Natural killer cell treated with Interleukin-12 subunit alpha and Interleukin-12 subunit beta and Interleukin-15 and Interleukin-18, amount 100 ng/mL, for 72 hours (primary cell): ENCODE measurements around the gene KCNT2. TPM values are rescaled to one million over a fixed set of nuclear protein-coding genes. Genes with fewer than 3 reads are reported as not detected.
"Not testable (repeated sequence)": the region's sequence is repeated elsewhere in the genome, so short reads cannot be mapped to it uniquely, and the experiment has no call there.

Experiments
- ATAC-seq, 2 donors: fragments of 150-1000 bp; cut with Tn5 transposase in 1 of 2; sonication (Bioruptor Pico), chemical (Tn5 transposase) in 1 of 2; 2 replicates each; pipeline ENCODE4 v1.10.0; 2021
- DNase-seq: peaks from one replicate; pipeline ENCODE4 v3.0.0; 2022; ENCODE audit warnings: low spot score
- H3K27ac Mint-ChIP-seq, 2 donors: 1 replicate in 1 of 2; 2 replicates in 1 of 2; pipeline ENCODE4 v1.8.0; 2022; ENCODE audit warnings: mixed read lengths in 2 of 2, mild to moderate bottlenecking in 1 of 2, moderate library complexity in 1 of 2
- H3K27me3 Mint-ChIP-seq, 2 donors: 1 replicate in 1 of 2; 2 replicates in 1 of 2; pipeline ENCODE4 v1.8.0; 2022; ENCODE audit warnings: mixed read lengths in 2 of 2
- H3K36me3 Mint-ChIP-seq: one replicate; pipeline ENCODE4 v1.8.0; 2022; ENCODE audit warnings: mixed read lengths
- H3K4me1 Mint-ChIP-seq, 2 donors: 1 replicate in 1 of 2; 2 replicates in 1 of 2; pipeline ENCODE4 v1.8.0; 2022; ENCODE audit warnings: low read depth in 2 of 2, mixed read lengths in 2 of 2, mild to moderate bottlenecking in 1 of 2
- H3K4me3 Mint-ChIP-seq: one replicate; pipeline ENCODE4 v1.8.0; 2022; ENCODE audit warnings: mixed read lengths
- H3K9me3 Mint-ChIP-seq: 2 replicates; pipeline ENCODE4 v1.8.0; 2022; ENCODE audit warnings: mixed read lengths
- total RNA-seq, 2 donors: library from RNA; stranded (reverse); gene quantifications; one replicate each; pipeline ENCODE4 v1.2.3, GENCODE V29; 2022

Gene KCNT2
- total RNA-seq, 2 donors from 2014 or later: not detected

DNA sequence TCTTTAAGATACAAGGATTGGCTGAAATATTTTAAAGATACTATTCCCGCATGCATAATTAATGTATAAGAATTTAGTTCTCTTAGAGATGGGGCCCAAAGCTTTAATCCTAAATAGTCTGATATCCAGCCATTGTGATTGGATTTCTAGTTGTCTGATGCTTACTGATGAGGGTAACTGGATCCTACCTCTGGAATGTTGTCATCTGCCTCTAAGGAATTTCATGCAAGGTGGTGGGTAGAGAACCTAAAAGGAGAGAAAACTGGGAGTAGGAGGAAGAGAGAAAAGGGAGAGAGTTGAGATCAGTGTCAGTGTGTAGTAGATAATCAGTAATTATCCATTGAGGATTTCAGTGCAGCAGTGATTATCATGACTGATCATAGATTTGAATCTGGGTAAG lies 295.5 kb downstream of the KCNT2 start:
- peaks cover 7% of the 10 kb centered on the region for H3K9me3 Mint-ChIP-seq
- H3K27me3 Mint-ChIP-seq: no peaks in the 10 kb centered on the region
- H3K36me3 Mint-ChIP-seq: no peaks in the 10 kb centered on the region
- H3K4me3 Mint-ChIP-seq: no peak overlapping the region
- DNase-seq (no peak), ATAC-seq (no peak)
- no peak overlapping the region for H3K27ac Mint-ChIP-seq
- H3K4me1 Mint-ChIP-seq: no peaks in the 10 kb centered on the region

DNA sequence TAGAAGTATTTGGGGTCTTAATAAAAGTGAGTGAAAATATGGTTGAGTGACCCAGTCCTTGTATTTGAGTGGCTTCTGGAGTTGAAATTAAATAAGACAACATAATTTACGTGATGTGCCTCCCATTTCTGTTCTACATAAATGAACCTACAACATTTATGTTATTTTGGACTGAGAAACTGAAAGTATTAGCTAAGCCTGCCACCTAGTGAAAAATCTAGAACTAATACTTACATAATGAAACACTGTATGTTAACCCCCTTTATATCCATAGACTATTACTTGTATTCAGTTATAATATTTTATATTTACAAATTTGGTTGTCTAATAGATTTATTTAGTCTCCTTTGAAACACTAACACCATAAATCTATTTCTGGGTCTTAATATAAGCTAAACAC lies 298.9 kb downstream of the KCNT2 start:
- no peaks in the 10 kb centered on the region for H3K4me1 Mint-ChIP-seq
- no peak overlapping the region for H3K4me3 Mint-ChIP-seq

DNA sequence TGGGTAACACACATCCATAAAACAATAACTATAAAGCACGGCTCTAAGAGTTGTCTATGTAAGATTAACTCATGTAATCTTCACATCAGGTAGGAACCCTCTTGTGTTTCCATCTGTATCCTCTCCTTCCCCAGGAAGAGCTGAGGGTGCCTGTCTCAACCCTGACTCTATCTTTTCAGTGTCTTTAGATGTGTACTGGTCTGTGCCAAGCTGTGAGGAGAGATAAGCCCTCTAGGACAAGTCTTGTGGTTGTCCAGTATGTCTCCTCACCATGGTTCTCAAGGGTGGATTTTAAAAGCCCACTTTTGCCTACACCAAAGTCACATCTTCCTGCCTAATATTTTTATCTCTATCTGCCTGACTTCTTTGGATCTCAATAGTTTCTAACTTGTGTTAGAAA lies 300.1 kb downstream of the KCNT2 start:
- DNase-seq (no peak), ATAC-seq (no peak)
- peaks cover 7% of the 10 kb centered on the region for H3K9me3 Mint-ChIP-seq
- H3K4me1 Mint-ChIP-seq: no peaks in the 10 kb centered on the region
- no peaks in the 10 kb centered on the region for H3K27me3 Mint-ChIP-seq
- no peak overlapping the region for H3K4me3 Mint-ChIP-seq
- no peaks in the 10 kb centered on the region for H3K36me3 Mint-ChIP-seq
- H3K27ac Mint-ChIP-seq: no peak overlapping the region

More for the DNA sequence above, 298.9 kb downstream of the KCNT2 start:
- H3K27ac Mint-ChIP-seq: no peak overlapping the region
- H3K27me3 Mint-ChIP-seq: no peaks in the 10 kb centered on the region
- DNase-seq: no peak
- no peaks in the 10 kb centered on the region for H3K36me3 Mint-ChIP-seq
- ATAC-seq: no peak
- H3K9me3 Mint-ChIP-seq: peaks cover 7% of the 10 kb centered on the region

DNA sequence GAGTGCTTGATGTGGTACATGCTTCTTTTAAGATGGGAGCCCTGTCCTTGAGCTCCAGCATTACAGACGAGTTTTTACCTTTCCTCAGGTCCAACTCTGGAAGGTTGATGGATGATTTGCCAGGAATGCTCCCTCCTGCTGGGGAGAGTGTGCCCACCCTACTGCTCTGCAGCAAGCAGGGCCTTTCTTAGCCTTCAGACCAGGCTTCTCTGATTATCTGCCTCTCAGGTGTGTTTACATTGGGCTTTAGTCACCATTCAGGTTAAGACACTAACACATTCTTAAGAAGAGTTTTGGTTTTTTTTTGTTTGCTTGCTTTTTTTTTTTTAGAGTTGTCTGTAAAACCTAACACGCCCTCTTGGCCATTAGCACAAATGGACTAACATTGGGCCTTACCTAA lies 301.8 kb downstream of the KCNT2 start:
- DNase-seq: no peak
- H3K27ac Mint-ChIP-seq: no peak overlapping the region
- no peaks in the 10 kb centered on the region for H3K27me3 Mint-ChIP-seq
- no peaks in the 10 kb centered on the region for H3K36me3 Mint-ChIP-seq
- no peaks in the 10 kb centered on the region for H3K4me1 Mint-ChIP-seq
- H3K4me3 Mint-ChIP-seq: no peak overlapping the region
- peaks cover 3% of the 10 kb centered on the region for H3K9me3 Mint-ChIP-seq
- ATAC-seq: no peak

DNA sequence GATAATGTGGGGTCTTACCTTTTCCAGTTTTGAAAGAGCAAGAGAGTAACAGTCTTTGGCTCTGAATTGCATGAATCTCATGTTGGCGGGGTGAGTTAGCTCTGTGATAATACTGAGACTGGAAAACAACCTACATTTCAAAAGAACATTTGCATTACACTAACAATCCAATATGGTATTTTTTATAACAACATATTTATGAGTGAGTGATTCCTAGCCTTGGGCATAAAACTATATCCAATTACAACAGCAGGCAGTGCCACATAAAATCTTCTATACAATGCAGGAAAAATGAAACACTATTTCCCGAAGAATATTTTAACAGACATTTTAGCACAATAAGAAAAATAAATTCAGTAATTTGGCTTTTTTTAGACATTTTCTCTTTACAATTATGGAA lies 303.0 kb downstream of the KCNT2 start:
- Mint-ChIP-seq H3K4me1 (no peaks in the 10 kb centered on the region), H3K36me3 (no peaks in the 10 kb centered on the region), H3K27me3 (no peaks in the 10 kb centered on the region), H3K27ac (no peak overlapping the region), H3K9me3 (peaks cover 3% of the 10 kb centered on the region), H3K4me3 (no peak overlapping the region)
- no peak for DNase-seq
- no peak for ATAC-seq

DNA sequence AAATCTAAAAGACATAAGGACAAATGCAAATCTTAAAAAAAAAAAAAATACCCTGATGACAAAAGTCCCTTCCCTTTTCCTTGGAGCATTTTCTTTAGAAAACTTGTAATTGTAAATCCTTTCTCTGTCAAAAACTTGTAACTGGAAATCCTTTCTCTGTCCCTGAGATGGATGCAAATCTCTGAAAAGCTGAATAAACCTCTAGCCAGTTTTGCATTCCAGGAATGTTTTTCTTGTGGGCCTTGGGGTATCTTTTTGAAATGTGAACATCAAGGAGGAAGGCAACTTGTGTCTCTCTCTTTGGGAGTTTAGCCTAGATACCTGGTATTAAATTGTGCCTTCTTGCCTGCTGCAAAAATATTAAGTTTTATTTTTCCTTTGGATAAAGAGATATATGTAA lies 305.3 kb downstream of the KCNT2 start:
- no peaks in the 10 kb centered on the region for H3K27me3 Mint-ChIP-seq
- H3K36me3 Mint-ChIP-seq: no peaks in the 10 kb centered on the region
- no peak overlapping the region for H3K4me3 Mint-ChIP-seq
- DNase-seq (no peak), ATAC-seq (no peak)
- no peak overlapping the region for H3K27ac Mint-ChIP-seq
- H3K4me1 Mint-ChIP-seq: no peaks in the 10 kb centered on the region
- peaks cover under 1% of the 10 kb centered on the region for H3K9me3 Mint-ChIP-seq

DNA sequence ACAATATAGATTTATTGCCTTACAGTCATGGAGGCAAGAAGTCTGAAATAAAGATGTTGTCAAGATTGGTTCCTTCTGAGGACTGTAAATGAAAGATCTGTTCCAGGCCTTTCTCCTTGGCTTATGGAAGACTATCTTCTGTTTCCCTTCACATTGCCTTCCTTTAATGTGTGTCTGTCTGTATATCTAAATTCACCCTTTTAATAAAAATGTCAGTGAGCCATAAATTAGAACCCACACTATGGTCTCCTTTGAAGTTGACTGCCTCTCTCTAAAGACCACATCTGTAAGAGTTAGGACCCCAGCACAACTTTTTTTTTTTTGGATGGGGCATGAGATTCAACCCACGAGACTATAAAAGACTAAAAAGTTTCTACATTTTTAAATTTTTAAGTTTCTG lies 305.8 kb downstream of the KCNT2 start:
- H3K27me3 Mint-ChIP-seq: no peaks in the 10 kb centered on the region
- H3K9me3 Mint-ChIP-seq: no peaks in the 10 kb centered on the region
- ATAC-seq (no peak), DNase-seq (no peak)
- H3K4me3 Mint-ChIP-seq: no peak overlapping the region
- H3K4me1 Mint-ChIP-seq: no peaks in the 10 kb centered on the region
- no peaks in the 10 kb centered on the region for H3K36me3 Mint-ChIP-seq
- no peak overlapping the region for H3K27ac Mint-ChIP-seq

DNA sequence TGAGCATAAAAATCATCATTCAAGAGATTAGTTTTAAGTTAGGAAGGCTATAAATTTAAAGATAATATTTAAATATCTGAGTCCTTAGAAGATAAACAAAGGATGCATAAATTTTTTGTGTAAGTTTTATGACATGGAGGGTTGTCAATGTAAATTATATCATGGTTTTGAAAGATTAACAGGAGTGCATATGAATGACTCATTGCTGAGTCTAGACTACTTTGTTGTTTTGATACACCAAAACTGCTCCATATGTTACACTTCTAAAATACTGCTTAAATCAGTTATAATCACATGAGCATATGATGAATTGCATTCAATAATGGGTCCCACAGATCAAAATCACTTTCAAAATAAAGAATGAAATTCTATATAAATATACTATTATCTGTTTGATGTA lies 312.5 kb downstream of the KCNT2 start:
- H3K27me3 Mint-ChIP-seq: no peaks in the 10 kb centered on the region
- DNase-seq (no peak), ATAC-seq (no peak)
- no peak overlapping the region for H3K4me3 Mint-ChIP-seq
- no peak overlapping the region for H3K27ac Mint-ChIP-seq
- no peaks in the 10 kb centered on the region for H3K36me3 Mint-ChIP-seq
- H3K9me3 Mint-ChIP-seq: peaks cover 6% of the 10 kb centered on the region
- H3K4me1 Mint-ChIP-seq: no peaks in the 10 kb centered on the region

DNA sequence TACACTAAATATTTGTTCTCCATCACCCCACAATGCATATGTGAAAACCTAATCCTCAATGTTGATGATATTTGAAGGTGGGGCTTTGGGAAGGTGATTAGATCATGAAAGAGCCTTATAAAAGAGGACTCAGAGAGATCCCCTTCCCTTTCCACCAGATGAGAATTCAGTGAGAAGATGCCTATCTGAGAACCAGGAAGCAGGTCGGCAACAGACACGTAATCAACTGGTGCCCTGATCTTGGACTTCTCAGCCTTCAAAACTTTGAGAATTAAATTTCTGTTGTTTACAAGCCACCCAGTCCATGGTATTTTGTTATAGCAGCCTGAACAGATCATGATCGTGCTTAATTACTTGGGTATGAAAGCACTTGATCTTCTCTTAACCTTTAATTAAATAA lies 329.4 kb downstream of the KCNT2 start:
- DNase-seq (no peak), ATAC-seq (no peak)
- no peak overlapping the region for H3K4me3 Mint-ChIP-seq
- no peaks in the 10 kb centered on the region for H3K36me3 Mint-ChIP-seq
- no peaks in the 10 kb centered on the region for H3K4me1 Mint-ChIP-seq
- no peaks in the 10 kb centered on the region for H3K9me3 Mint-ChIP-seq
- no peak overlapping the region for H3K27ac Mint-ChIP-seq
- no peaks in the 10 kb centered on the region for H3K27me3 Mint-ChIP-seq

DNA sequence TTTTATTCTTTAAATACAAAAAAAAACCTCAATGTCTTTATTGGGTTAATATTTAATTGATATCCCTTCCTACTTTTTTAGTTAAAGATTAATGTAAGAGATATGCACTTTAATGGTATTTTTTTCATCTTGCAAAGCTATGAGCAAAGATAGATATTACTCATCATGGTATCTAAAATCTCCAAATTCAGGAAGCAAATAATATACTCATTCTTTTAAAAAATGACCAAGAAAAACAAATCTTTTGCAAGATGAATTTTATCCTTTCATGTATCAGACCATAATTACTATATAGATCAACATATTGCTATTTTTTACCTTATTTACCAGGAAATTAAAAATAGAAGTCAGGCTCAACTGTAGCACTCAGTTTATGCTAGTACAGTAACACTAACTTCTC lies 330.4 kb downstream of the KCNT2 start:
- Mint-ChIP-seq H3K4me1 (no peaks in the 10 kb centered on the region), H3K4me3 (no peak overlapping the region), H3K9me3 (no peaks in the 10 kb centered on the region), H3K27ac (no peak overlapping the region), H3K27me3 (no peaks in the 10 kb centered on the region), H3K36me3 (no peaks in the 10 kb centered on the region)
- no peak for DNase-seq
- ATAC-seq: no peak

DNA sequence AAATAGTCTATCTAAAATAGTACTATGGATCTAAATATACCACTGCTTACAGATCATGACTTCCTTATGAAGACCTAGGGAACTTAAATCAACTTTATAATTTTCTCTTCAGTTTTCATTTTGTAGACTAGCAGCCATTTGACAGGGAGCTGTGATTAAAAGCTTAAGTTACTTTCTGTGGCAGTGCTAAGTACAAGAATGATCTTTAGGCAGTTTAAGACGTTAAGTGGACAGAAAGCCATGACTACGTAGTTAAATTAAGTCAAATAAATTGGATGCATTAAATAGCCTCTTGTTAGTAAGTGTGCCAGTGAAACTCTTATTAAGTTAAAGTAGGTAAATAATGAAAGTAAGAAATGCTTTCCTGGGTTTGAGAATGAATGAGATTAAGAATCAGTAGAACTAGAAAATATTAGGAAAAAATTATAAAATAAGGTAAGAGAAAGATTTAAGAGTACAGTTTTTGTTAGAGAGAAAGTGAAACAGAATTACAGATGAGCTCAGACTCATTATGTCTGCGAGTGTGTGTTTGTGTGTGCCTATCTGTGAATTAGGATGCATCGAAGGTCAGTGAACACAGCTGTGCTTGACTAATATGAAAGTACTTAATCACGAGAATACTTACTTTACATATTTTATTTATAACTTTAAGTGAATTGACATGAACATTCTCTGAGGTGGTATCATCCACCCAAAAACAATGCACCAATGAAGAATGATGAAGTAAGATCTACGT lies 336.9 kb downstream of the KCNT2 start:
- H3K27ac Mint-ChIP-seq: no peak overlapping the region

DNA sequence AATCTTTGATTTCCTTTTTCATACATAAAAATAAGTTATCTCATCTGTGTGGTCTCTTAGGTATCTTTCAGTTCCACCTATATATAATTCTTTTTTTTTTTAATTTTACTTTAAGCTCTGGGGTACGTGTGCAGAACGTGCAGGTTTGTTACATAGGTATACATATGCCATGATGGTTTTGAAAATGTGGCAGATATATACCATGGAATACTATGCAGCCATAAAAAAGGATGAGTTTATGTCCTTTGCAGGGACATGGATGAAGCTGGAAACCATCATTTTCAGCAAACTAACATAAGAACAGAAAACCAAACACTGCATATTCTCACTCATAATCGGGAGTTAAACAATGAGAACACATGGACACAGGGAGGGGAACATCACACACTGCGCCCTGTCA lies 345.2 kb downstream of the KCNT2 start:
- not testable (repeated sequence) for DNase-seq, H3K4me1 Mint-ChIP-seq, H3K4me3 Mint-ChIP-seq, H3K36me3 Mint-ChIP-seq, H3K27me3 Mint-ChIP-seq, ATAC-seq, H3K27ac Mint-ChIP-seq
- peaks cover 11% of the 10 kb centered on the region for H3K9me3 Mint-ChIP-seq

More for the DNA sequence above, 336.9 kb downstream of the KCNT2 start:
- DNase-seq (no peak), ATAC-seq (no peak)
- no peak overlapping the region for H3K4me3 Mint-ChIP-seq
- no peaks in the 10 kb centered on the region for H3K4me1 Mint-ChIP-seq
- H3K9me3 Mint-ChIP-seq: peaks cover 7% of the 10 kb centered on the region
- H3K27me3 Mint-ChIP-seq: no peaks in the 10 kb centered on the region
- no peaks in the 10 kb centered on the region for H3K36me3 Mint-ChIP-seq

DNA sequence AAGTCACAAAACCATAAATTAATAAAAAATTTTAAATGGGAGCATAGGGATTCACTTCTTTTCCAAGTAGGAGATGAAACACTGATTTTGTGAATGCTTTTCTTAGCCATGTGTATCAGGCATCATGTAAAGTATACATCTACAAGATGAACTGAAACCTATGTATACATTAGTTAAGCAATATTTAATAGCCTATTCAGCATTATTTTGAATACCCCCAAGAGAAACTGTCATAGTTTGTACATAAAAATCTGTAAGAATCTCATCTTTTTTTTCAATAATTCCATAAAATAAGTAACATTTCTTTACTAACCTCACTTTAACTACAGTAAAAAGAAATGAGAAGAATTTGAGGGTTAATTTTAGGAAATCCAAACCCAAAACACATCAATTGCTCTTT lies 348.0 kb downstream of the KCNT2 start:
- Mint-ChIP-seq H3K4me1 (no peaks in the 10 kb centered on the region), H3K27ac (no peak overlapping the region), H3K36me3 (no peaks in the 10 kb centered on the region), H3K27me3 (no peaks in the 10 kb centered on the region), H3K4me3 (no peak overlapping the region), H3K9me3 (peaks cover 4% of the 10 kb centered on the region)
- DNase-seq (no peak), ATAC-seq (no peak)

DNA sequence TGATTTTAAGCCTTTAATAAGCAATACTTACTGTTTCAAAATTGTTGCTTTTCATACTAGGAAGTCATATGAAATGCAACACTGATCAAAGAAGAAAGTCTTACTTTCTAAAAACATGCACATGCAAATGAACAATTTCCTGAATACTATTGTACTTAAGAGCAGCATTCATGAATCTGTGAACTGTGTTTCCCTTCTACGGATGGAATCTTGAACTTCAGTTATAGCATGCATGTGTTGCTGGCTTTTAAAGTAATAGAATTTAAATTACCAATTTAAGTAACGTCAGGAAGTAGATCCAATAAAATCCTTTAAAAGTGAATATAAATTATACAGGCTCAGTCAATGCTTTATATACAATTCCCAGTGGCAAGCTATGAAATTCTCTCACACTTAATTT lies 348.9 kb downstream of the KCNT2 start:
- DNase-seq (no peak), ATAC-seq (no peak)
- no peaks in the 10 kb centered on the region for H3K27me3 Mint-ChIP-seq
- no peak overlapping the region for H3K27ac Mint-ChIP-seq
- no peaks in the 10 kb centered on the region for H3K9me3 Mint-ChIP-seq
- H3K4me3 Mint-ChIP-seq: no peak overlapping the region
- H3K36me3 Mint-ChIP-seq: no peaks in the 10 kb centered on the region
- no peaks in the 10 kb centered on the region for H3K4me1 Mint-ChIP-seq

DNA sequence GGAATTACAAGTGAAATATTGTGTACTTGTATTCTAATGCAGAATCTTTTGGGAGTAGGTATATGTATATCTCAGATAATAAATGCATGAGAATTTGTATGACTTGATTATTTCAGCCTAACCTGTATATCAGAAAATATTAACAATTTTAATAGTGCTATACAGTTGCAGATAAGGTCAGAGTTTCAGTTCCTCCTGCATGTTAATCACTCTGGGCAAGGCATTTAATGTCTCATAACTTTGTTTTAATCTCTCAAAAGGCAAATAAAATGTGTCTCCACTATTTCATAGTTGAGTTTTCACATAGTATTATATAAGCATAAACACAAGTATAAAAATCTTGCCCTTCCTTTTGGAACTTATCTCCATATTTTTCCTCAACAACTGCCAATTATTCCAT lies 352.5 kb downstream of the KCNT2 start:
- no peak overlapping the region for H3K4me3 Mint-ChIP-seq
- H3K27ac Mint-ChIP-seq: no peak overlapping the region
- no peaks in the 10 kb centered on the region for H3K4me1 Mint-ChIP-seq
- H3K9me3 Mint-ChIP-seq: peaks cover 5% of the 10 kb centered on the region
- H3K36me3 Mint-ChIP-seq: no peaks in the 10 kb centered on the region
- H3K27me3 Mint-ChIP-seq: no peaks in the 10 kb centered on the region
- no peak for DNase-seq
- ATAC-seq: no peak
